Osteoblast (primary cell): ENCODE data around the gene GAB3. TPM values are rescaled to one million over a fixed set of nuclear protein-coding genes. Genes with fewer than 3 reads are reported as not detected.

Experiments
- DNase-seq: peaks from one replicate; pipeline ENCODE4 v3.0.0; 2011; ENCODE audit warnings: low spot score, mixed read lengths; ENCODE audit not compliant: insufficient read length; ENCODE audit errors: missing footprints
- H2AFZ ChIP-seq: 2 replicates; pipeline ENCODE4 v1.6.0; 2011; ENCODE audit warnings: mild to moderate bottlenecking, low read length
- H3K27ac ChIP-seq: 2 replicates; pipeline ENCODE4 v1.5.1; 2011; ENCODE audit warnings: mild to moderate bottlenecking, low read depth, low read length, moderate library complexity
- H3K27me3 ChIP-seq: 2 replicates; pipeline ENCODE4 v1.6.0; 2012; ENCODE audit warnings: mild to moderate bottlenecking, control low read depth, inconsistent platforms, low read length, moderate library complexity; ENCODE audit not compliant: insufficient read depth
- H3K36me3 ChIP-seq: 2 replicates; pipeline ENCODE4 v1.5.1; 2011; ENCODE audit warnings: mild to moderate bottlenecking, low read length, control low read depth, moderate library complexity; ENCODE audit not compliant: insufficient read depth
- H3K4me1 ChIP-seq: 2 replicates; pipeline ENCODE4 v1.5.1; 2011; ENCODE audit warnings: mild to moderate bottlenecking, low read length, control low read depth, moderate library complexity; ENCODE audit not compliant: insufficient read depth
- H3K4me2 ChIP-seq: 2 replicates; pipeline ENCODE4 v1.6.0; 2011; ENCODE audit warnings: mild to moderate bottlenecking, low read length; ENCODE audit not compliant: insufficient read depth
- H3K4me3 ChIP-seq: fragments of 200-600 bp; sonication (generic); 3 replicates; pipeline ENCODE4 v1.5.1; 2012; ENCODE audit warnings: mild to moderate bottlenecking, low read length, inconsistent platforms; ENCODE audit not compliant: insufficient read depth
- H3K79me2 ChIP-seq: 2 replicates; pipeline ENCODE4 v1.6.0; 2012; ENCODE audit warnings: mild to moderate bottlenecking, low read length, control low read depth, inconsistent platforms; ENCODE audit not compliant: insufficient read depth
- H3K9me3 ChIP-seq: 2 replicates; pipeline ENCODE4 v1.5.1; 2011; ENCODE audit warnings: low read depth, low read length, control low read depth
- H4K20me1 ChIP-seq: 2 replicates; pipeline ENCODE4 v1.6.0; 2012; ENCODE audit warnings: mild to moderate bottlenecking, low read length, control low read depth; ENCODE audit not compliant: insufficient read depth
- CTCF ChIP-seq: IDR thresholded peaks from 2 replicates; pipeline ENCODE4 v1.5.1; 2011; ENCODE audit warnings: mild to moderate bottlenecking, low read depth, low read length, moderate library complexity; ENCODE audit errors: extremely low read depth
- total RNA-seq: library from RNA; depleted of rRNA; stranded (reverse); fragments of >200 nt; gene quantifications from 2 replicates; pipeline ENCODE4 v1.2.3, GENCODE V29; 2012

Gene GAB3
- total RNA-seq, 1 donor: 6.9 TPM

GRCh38 chrX:154715825-154716224, 35.1 kb downstream of the GAB3 start:
- no peak overlapping the region for H2AFZ ChIP-seq
- H3K4me2 ChIP-seq: no peak overlapping the region
- H3K9me3 ChIP-seq: no peaks in the 10 kb centered on the region
- H3K27me3 ChIP-seq: no peaks in the 10 kb centered on the region
- no peak for TF ChIP-seq CTCF
- no peaks in the 10 kb centered on the region for H3K79me2 ChIP-seq
- H3K27ac ChIP-seq: no peak overlapping the region
- H3K36me3 ChIP-seq: no peaks in the 10 kb centered on the region
- peaks cover 31% of the 10 kb centered on the region for H3K4me1 ChIP-seq
- DNase-seq: no peak
- H4K20me1 ChIP-seq: no peaks in the 10 kb centered on the region
- H3K4me3 ChIP-seq: no peak overlapping the region

GRCh38 chrX:154714925-154715324, 36.0 kb downstream of the GAB3 start:
- Histone ChIP-seq H3K4me1 (peaks cover 31% of the 10 kb centered on the region), H3K4me2 (no peak overlapping the region), H3K36me3 (no peaks in the 10 kb centered on the region), H3K9me3 (no peaks in the 10 kb centered on the region), H3K4me3 (no peak overlapping the region), H3K27ac (no peak overlapping the region), H3K79me2 (no peaks in the 10 kb centered on the region), H2AFZ (no peak overlapping the region), H3K27me3 (no peaks in the 10 kb centered on the region), H4K20me1 (no peaks in the 10 kb centered on the region)
- DNase-seq: peak; percentile 74
- peak; percentile 82 for TF ChIP-seq CTCF

GRCh38 chrX:154712781-154713740, 37.8 kb downstream of the GAB3 start:
- Histone ChIP-seq H3K4me3 (no peak overlapping the region), H4K20me1 (no peaks in the 10 kb centered on the region), H3K36me3 (no peaks in the 10 kb centered on the region), H3K27ac (no peak overlapping the region), H3K79me2 (no peaks in the 10 kb centered on the region), H3K4me2 (no peak overlapping the region), H3K27me3 (no peaks in the 10 kb centered on the region), H3K9me3 (no peaks in the 10 kb centered on the region), H2AFZ (no peak overlapping the region), H3K4me1 (peaks cover 16% of the 10 kb centered on the region)
- peak; percentile 53 for DNase-seq
- TF ChIP-seq CTCF: no peak

GRCh38 chrX:154711264-154711663, 39.6 kb downstream of the GAB3 start:
- Histone ChIP-seq H3K4me1 (peaks cover 9% of the 10 kb centered on the region), H4K20me1 (no peaks in the 10 kb centered on the region), H3K27ac (no peak overlapping the region), H3K27me3 (no peaks in the 10 kb centered on the region), H3K4me3 (no peak overlapping the region), H3K4me2 (no peak overlapping the region), H2AFZ (no peak overlapping the region), H3K9me3 (no peaks in the 10 kb centered on the region), H3K36me3 (no peaks in the 10 kb centered on the region), H3K79me2 (no peaks in the 10 kb centered on the region)
- TF ChIP-seq CTCF: no peak
- no peak for DNase-seq
